HG03039 (cell line): ENCODE data around the gene PRR5.

Experiments
- ATAC-seq: cut with Tn5 transposase; IDR thresholded peaks from one replicate; pipeline ENCODE4 v1.9.1; 2021; ENCODE audit warnings: mild to moderate bottlenecking, moderate library complexity; ENCODE audit not compliant: unreplicated experiment

The PRR5 gene

DNA sequence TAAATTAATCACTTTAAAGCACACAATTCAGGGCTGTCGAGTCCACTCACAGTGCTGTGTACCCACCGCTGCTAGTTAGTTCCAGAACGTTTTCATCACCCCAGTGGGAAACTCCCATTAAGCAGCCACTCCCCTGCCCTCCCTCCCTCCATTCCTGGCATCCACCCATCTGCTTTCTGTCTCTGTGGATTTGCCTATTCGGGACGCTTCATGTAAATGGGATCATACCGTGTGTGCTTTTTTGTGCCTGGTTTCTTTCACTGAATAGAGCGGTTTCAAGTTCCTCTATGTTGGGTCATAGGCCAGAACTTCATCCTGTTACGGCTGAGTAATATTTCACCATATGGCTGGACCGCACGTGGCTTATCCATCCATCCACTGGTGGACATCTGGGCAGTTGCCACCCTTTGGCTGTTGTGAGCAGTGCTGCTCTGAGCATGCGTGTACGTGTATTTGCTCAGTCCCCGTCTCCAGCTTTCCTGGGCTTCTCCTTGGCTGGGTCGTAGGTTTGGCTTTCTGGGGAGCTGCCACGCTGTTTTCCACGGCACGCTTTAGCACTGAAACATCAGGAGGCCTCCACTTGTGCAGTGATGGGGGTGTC, 80.5 kb downstream of the PRR5 start:
- ATAC-seq, result no peak

DNA sequence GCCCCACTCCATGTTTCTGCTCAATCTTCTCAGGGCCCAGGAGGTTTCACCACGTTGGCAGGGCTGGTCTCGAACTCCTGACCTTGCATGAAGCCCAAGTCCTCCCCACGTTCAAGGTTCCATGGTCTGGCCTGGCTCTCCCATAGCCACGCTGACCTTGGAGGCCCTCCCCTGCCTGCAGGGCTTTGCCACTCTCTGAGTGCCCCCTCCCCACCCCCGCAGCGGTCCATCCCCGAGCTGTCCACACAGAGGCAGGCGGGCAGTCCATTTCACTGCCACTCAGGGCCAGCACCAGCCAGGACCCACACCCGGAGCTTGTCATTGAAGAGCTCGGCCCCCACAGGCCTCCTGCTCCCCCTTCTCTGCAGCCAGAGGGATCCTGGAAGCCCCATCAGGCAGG, 81.1 kb downstream of the PRR5 start:
- ATAC-seq, result no peak

DNA sequence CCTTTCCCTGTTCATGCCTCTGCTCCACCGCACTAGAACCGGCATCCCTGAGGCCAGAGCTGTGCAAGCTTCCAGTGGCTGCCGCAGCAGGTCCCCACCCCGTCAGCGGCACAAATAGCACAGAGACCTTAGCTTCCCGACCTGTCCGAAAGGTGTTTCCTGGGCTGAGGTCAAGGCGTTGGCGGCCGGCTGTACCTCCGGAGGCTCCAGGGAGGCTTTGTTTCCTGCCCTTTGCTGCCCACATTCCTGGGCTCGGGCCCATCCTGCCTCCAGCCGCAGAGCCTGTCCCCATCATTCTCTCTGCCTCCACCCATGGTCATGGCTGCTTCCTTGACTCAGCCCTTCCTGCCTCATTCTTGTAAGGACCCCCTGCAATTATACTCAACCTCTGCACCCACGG, 81.6 kb downstream of the PRR5 start:
- no peak for ATAC-seq

DNA sequence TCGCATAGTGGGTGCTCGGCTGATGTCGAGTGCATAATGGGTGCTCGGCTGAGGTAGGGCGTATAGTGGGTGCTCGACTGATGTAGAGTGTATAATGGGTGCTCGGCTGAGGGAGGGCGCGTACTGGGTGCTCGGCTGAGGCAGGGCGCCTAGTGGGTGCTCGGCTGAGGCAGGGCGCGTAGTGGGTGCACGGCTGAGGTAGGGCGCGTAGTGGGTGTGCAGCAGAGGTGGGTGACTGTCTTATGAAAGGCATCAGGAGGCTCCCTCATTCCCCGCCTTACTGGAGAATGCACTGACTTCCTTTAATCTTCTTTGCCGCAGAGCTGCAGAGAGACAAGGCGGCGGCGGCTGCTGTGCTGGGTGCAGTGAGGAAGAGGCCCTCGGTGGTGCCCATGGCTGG, 84.1 kb downstream of the PRR5 start:
- no peak for ATAC-seq

DNA sequence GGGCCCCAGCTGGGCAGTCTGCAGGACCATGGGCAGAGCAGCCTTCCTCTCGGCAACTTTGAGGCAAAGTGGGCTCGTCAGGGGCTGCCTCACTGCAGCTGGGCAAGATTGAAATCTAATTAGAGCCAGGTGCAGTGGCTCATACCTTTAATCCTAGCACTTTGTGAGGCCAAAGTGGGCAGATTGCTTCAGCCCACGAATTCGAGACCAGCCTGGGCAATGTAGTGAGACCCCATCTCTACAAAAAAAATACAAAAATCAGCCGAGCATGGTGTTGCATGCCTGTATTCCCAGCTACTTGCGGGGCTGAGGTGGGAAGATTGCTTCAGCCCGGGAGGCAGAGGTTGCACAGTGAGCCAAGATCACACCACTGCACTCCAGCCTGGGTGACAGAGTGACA, 84.6 kb downstream of the PRR5 start:
- ATAC-seq, result no peak
